Measurements from ENCODE around the gene DDOST.
"Not testable (repeated sequence)": the region's sequence is repeated elsewhere in the genome, so short reads cannot be mapped to it uniquely, and the experiment has no call there.

Gene DDOST

GRCh38 chr1:20689645-20690056 lies 28.5 kb upstream of the DDOST start:
- no peak for DNase-seq

- DNase-seq, result no peak
Measured at GRCh38 chr1:20686883-20687725, 25.9 kb upstream of the DDOST start.

GRCh38 chr1:20685741-20686140 lies 24.6 kb upstream of the DDOST start:
- no peak for DNase-seq

DNA sequence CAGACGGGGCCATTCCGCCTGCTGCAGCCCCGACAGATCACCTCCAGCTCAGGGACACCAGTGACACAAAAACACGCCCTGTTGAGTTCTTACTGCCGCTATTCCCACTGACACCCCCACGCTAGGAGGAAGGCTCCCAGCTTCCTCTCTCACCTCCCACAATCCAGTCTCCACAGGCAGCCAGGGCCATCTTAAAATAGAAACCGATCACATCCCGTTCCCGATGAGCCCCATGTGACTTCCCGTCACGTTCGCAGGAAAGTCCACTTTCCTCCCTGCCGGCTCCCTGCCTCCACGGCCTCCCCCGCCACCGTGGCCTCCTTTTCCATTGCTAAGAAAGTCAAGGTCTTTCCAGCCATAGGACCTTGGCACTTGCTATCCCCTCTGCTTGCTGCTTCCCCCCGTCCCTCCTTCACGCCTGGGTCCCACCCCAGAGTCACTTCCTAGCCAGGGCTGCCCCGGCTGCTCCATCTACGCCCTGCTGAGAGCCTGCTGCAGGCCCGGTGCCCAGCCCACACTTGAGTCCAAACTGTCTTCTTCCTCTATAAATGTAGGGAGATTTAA lies 24.0 kb upstream of the DDOST start:
- no peak for DNase-seq

GRCh38 chr1:20684651-20685050 lies 23.5 kb upstream of the DDOST start:
- DNase-seq, result no peak

GRCh38 chr1:20684050-20684620 lies 23.0 kb upstream of the DDOST start:
- no peak for DNase-seq

GRCh38 chr1:20683614-20684013 lies 22.4 kb upstream of the DDOST start:
- no peak for DNase-seq

DNA sequence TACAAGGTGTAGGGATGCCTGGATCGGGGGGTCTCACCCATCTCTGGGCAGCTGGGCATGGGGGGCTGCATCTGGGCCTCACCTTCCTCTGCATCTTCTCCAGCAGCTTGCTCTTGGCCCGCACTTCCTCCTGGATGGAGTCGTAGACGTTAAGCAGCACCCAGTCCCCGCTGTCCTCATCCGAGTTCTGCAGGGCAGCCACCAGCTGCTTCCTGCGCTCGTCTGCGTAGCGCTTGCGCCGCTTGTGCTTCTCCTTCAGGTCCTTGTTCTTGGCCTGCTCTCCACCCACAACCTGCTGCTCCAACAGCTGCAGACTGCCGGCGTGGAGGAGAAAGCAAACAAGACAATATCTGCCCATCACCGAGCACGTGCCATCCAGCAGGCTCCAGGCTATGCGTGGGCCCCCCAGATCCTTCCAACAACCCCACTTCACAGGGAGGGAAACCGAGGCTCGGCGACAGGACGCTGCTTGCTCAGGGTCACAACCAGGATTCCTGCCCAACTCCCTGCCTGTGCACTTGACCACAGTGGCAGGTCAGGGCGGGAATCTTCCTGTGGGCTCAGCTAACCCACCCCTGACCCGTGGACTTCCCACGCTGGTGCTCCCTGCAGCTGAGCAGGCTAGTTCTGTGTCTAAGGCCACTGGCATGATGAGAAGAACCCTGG lies 21.5 kb upstream of the DDOST start:
- no peak for DNase-seq

DNA sequence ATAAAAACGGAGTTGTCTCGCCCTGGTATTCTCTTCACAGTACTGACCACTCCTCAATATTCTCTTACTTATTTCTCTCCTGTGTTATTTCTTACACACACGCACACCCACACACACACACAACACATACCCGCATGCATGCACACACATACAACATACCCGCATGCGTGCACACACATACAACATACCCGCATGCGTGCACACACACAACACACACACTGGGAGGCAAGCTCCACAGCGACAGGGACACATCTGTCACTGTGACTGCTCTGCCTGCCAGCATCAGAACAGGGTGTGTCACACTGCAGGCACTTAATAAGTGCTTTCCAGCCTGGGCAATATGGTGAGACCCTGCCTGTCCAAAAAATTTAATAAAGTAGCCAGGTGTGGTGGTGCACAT lies 20.8 kb upstream of the DDOST start:
- DNase-seq, result no peak

DNA sequence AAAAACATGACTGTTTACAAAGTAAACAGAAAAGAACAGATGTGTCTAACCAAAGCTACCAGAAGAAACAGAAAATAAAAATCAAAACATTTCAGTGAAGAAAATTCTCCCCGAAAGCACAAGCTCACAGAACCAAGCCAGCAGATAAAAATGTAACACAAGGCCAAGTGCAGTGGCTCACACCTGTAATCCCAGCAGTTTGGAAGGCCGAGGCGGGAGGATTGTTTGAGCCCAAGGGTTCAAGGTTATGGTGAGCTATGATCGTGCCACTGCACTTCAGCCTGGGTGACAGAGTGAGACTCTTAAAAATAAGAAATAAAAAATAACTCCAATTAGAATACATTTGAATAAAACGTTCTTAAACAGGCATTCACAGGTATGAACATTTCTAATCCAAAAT lies 19.1 kb upstream of the DDOST start:
- no peak for DNase-seq

DNA sequence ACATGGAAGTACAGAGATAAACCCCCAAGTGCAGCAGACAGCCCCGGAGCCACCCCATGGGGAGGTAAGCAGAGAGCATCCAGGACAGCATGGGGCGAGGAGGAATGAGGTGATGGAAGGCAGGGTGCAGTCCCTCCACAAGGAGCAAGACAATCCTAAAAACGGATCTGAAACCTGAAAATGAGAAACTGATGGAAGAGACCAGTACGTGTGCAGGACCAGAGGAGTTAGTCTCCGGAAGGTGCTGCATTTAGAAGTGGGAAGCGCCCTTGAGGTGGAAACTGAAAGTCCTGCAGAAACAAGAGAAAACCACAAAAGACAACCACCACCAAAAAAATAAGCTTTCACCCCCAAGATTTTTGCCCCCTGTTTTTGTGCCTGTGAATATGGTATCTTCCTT lies 17.4 kb upstream of the DDOST start:
- DNase-seq, result no peak

- not testable (repeated sequence) for DNase-seq
Measured at GRCh38 chr1:20673626-20674025, 12.5 kb upstream of the DDOST start.

DNA sequence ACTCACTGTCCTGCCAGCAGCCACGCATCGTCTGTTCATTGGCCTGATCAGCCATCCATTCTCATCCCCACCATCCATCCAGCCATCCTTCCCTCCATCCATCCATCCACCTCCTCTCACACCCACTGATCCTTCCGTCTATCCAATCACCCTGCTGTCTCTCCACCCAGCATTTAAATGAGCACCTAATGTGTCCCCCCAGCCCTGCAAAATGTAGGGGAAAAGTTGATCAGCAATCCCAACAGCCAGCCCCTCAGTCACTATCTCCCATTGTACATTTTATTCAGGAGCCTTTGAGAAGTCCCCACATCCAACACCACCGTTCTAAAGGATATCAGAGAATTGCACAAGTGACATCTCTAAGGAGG lies 11.1 kb upstream of the DDOST start:
- no peak for DNase-seq

DNA sequence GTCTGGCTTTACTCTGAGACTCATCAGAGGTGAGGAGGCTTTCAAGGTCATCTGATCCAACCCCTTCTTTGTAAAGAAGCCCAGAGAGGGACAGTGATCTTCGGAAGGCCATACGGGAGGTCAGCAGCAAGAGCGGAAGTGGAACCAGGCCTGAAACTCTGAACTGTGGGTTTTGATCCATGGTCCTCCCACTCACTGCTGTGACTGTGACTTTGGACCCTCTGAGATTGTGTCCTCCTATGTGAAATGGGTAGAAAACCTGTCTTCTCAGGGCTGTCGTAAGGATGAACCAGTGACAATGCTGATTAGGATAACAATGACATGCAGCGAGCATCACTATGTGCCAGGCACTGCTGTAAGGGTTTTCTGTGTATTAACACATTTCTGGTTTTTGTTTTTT lies 9.8 kb upstream of the DDOST start:
- DNase-seq, result no peak

GRCh38 chr1:20668581-20668980 lies 7.4 kb upstream of the DDOST start:
- no peak for DNase-seq

DNA sequence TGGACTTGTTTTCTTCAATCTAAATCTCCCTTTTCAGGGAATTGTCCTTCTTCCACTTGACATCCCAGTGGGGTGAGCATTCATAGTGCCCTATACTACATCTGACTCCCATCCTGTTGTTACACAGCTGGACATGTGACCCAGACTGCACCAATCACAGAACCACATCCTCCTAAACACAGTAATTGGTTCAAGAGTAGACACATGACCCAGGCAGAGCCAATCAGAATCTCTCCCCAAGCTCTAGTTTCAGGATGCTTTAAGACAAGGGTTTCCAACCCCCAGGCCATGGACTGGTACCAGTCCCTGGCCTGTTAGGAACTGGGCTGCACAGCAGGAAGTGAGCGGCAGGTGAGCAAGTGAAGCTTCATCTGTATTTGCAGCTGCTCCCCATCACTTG lies 5.6 kb upstream of the DDOST start:
- DNase-seq, result no peak

- DNase-seq, result no peak
Measured at GRCh38 chr1:20666146-20666545, 5.0 kb upstream of the DDOST start.

- no peak for DNase-seq
Measured at GRCh38 chr1:20665726-20666125, 4.6 kb upstream of the DDOST start.

- DNase-seq, result no peak
Measured at GRCh38 chr1:20663969-20664715, 3.0 kb upstream of the DDOST start.

DNA sequence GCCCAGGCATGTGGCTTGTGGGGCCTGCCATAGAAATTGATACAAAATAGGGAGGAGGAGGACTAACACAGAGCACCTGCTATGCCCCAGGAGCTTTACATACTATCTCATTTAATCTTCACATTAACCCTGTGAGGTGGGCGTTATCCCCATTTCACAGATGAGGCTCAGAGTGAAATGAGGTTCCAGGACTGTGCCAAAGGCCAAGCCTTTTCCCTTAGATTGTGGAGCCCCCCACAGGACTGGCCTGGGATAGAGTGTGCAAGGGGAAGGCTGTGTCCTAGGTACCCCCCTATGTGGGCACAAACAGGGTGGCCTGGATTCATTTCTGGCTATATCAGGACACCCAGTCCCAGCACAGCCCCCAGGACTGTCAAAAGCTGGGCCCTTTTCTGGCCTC lies 2.2 kb upstream of the DDOST start:
- no peak for DNase-seq

GRCh38 chr1:20662110-20662475 lies 924 bp upstream of the DDOST start:
- no peak for DNase-seq

GRCh38 chr1:20660847-20661206 lies 342 bp downstream of the DDOST start:
- DNase-seq, result peak; percentile 29

DNA sequence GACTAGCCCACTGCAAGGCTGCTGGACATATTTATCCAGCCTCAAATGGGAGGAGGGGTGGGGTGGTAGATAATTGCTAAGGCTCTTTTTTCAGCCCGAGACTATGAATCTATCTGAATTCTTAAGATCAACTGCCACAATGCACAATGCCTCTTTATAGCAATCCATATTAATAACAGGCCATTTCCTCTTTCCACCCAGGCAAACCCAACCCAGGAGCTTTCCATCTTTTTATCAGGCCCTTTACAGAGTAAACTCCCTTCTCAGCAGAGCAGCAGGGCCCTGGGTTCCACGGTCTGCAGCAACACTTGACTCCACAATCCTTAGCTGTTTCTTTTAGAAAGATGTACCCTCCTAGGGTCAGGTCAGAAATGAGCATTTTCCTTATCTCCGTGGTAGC lies 806 bp downstream of the DDOST start:
- no peak for DNase-seq
